AG04450 (cell line): ENCODE results near the gene TESPA1. TPM values are rescaled to one million over a fixed set of nuclear protein-coding genes. Genes with fewer than 3 reads are reported as not detected.

Source experiments
- CTCF ChIA-PET: fragments of 300-600, 350-600 bp; formaldehyde crosslinking; extraction: SDS; loops from one replicate; lab custom pipeline; 2022; ENCODE audit warnings: antibody characterized with exemption, inconsistent platforms; lab: Charles Lee
- POLR2A ChIA-PET: fragments of 350-600 bp; formaldehyde crosslinking; extraction: SDS; loops from one replicate; lab custom pipeline; 2021; ENCODE audit warnings: antibody characterized with exemption, inconsistent platforms; lab: Yijun Ruan, JAX
- DNase-seq: peaks from one replicate; pipeline ENCODE4 v3.0.0-alpha.2; 2011; ENCODE audit warnings: low read depth, low spot score
- H3K27ac ChIP-seq: one replicate; pipeline ENCODE4 v1.5.1; 2012; ENCODE audit warnings: low read depth, low read length, control low read depth
- H3K27me3 ChIP-seq: one replicate; pipeline ENCODE4 v1.6.0; 2012; ENCODE audit warnings: low read length; ENCODE audit not compliant: control insufficient read depth, insufficient read depth
- H3K4me3 ChIP-seq: 2 replicates; pipeline ENCODE4 v1.5.1; 2011; ENCODE audit warnings: mild to moderate bottlenecking, low read depth, low read length, control low read depth
- H3K9me3 ChIP-seq: 2 replicates; pipeline ENCODE4 v1.5.1; 2012; ENCODE audit warnings: low read length; ENCODE audit not compliant: control insufficient read depth, insufficient read depth
- polyA plus RNA-seq: library from polyadenylated mRNA; depleted of rRNA; stranded (reverse); fragments of >200 nt; gene quantifications from 2 replicates; pipeline ENCODE4 v1.2.3, GENCODE V29; 2011; rRNA removed
- TF ChIP-seq, protein P1 (sequence below): IDR thresholded peaks from 2 replicates; pipeline ENCODE4 v1.5.1; 2011; ENCODE audit warnings: low read depth, low read length, control low read depth, inconsistent platforms

Gene TESPA1
- polyA plus RNA-seq, 1 experiment: not detected

DNA sequence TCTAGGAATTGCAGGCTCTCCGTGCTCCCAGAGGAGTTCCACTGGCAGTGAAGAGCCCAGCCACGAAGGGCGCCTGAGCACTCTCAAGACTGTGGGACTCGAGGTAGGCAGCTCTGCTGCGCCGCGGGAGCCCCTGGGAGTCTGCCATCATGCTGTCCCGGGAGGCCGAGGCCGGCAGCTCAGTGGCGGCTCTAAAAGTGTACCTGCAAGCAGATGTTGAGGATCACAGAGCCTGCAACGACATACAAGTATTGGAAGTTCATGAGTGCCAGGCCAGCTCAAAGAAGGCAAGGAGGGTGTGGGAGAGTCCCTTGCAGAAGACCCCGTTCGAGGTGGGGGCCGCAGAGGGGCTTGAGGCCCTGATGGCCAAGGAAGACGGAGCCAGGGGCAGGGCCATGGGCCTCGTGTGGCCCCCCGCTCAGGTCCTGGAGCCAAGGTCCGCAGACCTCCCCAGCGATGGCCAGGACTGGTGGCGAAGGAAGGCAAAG is 67.5 kb downstream of the TESPA1 start:
- H3K4me3 ChIP-seq: no peak overlapping the region
- no peak overlapping the region for H3K27ac ChIP-seq
- H3K27me3 ChIP-seq: no peaks in the 10 kb centered on the region
- ChIA-PET CTCF (no interaction called here), POLR2A (no interaction called here)
- TF ChIP-seq, protein P1, sequence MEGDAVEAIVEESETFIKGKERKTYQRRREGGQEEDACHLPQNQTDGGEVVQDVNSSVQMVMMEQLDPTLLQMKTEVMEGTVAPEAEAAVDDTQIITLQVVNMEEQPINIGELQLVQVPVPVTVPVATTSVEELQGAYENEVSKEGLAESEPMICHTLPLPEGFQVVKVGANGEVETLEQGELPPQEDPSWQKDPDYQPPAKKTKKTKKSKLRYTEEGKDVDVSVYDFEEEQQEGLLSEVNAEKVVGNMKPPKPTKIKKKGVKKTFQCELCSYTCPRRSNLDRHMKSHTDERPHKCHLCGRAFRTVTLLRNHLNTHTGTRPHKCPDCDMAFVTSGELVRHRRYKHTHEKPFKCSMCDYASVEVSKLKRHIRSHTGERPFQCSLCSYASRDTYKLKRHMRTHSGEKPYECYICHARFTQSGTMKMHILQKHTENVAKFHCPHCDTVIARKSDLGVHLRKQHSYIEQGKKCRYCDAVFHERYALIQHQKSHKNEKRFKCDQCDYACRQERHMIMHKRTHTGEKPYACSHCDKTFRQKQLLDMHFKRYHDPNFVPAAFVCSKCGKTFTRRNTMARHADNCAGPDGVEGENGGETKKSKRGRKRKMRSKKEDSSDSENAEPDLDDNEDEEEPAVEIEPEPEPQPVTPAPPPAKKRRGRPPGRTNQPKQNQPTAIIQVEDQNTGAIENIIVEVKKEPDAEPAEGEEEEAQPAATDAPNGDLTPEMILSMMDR: no peak
- peaks cover 5% of the 10 kb centered on the region; the same call in 1 of the 2 replicates for H3K9me3 ChIP-seq
- no peak for DNase-seq

Other genes with a start within 250 kb of the TESPA1 start
- not detected in 2 replicates for gene MUCL1, start 130.2 kb downstream of the TESPA1 start, polyA plus RNA-seq
- gene NEUROD4, start 35.2 kb upstream of the TESPA1 start, polyA plus RNA-seq: not detected in 2 replicates
- not detected in 2 replicates for gene OR9K2, start 141.6 kb upstream of the TESPA1 start, polyA plus RNA-seq
- not detected in 2 replicates for gene OR10A7, start 236.3 kb upstream of the TESPA1 start, polyA plus RNA-seq